DMS153 (cell line): Measurements from ENCODE around the gene KRT76.

Source experiments
- DNase-seq: peaks from one replicate; lab custom pipeline; 2025; lab: John Stamatoyannopoulos, UW

The KRT76 gene

DNA sequence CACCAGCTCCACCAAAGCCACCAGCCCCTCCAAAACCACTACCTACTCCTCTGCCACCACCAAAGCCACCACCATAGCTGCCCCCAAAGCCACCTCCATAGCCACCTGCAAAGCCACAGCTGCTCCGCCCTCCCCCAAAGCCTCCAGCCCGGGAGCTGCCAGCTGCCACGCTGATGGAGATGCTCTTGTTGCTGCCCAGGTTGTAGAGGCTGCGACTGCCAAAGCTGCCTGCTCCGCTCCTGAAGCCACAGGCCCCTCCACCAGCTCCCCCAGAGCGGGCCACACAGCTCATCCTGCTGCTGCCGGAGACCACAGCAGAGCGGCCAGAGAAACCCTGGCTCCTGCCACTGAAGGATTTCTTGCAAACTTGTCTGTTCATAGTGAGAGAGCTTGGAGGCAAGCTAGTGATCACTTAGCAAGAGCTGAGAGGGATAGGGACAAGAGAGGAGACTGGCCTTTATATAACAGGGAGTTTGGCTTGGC is at the start of gene KRT76:
Gene KRT76 (minus strand): TSS at position 433 of the 483 bp plus-strand sequence. CDS start 54 bp downstream, at position 379.
- no peak for DNase-seq

DNA sequence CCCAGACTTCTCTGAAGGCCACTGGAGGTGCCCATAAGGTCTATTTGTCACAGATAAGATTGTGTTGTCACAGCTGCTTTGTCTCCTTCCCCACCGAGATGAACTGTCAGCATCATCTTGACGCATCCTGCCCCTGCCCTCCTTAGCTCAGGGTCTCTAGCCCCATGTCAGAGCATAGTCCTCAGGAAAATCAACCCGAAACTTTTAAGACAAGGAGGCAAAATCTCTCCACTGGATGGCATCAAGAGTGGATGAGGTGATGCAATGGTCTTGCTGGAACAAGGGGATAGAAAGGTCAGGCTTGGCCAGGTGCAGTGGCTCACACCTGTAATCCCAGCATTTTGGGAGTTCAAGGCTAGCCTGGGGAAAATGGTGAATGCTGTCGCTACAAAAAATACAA is 48.8 kb upstream of the KRT76 start:
- no peak for DNase-seq

DNA sequence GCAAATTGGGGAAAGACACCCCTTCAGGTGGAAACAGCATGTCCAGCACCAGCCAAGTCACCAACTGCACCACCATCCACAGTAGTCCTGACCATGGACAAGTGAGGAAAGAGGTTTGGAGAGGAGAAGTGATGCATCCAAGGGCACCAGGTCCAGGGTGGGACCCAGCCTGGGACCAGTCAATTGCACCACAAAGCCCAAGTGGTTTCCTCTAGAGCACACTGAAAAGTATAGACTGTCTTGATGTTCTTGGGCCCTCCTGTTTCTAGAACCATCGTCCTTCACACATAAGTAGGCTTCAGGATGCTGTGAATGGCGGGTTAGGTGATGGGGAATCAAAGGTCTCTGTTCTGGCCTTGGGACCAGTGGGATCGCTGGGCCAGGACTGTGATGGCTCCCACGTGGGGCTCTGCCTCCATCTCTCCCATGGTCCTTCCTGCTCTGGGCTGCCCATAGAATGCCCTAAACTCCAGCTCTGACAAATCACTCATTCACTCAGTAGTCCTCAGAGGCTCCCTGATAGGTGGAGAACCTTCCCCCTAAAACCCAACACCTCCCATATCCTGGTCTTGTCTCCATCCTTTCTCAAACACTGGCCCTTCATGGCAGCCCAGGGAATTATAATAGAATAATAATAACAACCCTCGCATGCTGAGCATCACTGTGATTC is 47.7 kb upstream of the KRT76 start:
- no peak for DNase-seq

DNA sequence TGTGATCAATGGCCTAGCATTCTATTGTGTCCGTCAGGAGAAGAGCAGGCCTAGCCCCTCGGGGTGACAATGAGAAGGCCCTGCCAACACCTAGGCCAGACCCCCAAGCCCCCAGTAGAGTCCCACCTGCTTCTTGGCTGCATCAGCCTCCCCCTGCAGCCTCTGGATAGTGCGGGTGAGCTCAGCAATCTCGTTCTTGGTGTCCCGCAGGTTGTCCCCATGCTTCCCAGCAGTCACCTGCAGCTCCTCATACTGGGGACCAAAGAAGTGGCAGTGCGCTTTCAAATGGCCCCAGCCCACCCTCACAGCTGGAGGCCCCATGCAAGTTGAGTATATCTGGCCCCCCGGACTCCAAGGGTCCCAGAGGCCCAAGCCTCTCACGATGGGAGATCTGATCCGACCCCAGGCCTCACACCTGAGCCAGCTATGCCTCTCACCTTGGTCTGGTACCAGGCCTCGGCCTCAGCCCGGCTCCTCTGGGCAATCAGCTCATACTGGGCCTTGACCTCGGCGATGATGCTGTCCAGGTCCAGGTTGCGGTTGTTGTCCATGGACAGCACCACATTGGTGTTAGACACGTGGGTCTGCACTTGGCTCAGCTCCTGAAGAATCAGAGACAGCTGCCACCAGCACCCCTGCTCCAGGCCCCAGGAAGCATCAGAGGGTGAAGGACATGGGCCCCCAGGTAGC is 46.8 kb upstream of the KRT76 start:
- no peak for DNase-seq

GRCh38 chr12:52822771-52823510 is 45.8 kb upstream of the KRT76 start:
- no peak for DNase-seq

DNA sequence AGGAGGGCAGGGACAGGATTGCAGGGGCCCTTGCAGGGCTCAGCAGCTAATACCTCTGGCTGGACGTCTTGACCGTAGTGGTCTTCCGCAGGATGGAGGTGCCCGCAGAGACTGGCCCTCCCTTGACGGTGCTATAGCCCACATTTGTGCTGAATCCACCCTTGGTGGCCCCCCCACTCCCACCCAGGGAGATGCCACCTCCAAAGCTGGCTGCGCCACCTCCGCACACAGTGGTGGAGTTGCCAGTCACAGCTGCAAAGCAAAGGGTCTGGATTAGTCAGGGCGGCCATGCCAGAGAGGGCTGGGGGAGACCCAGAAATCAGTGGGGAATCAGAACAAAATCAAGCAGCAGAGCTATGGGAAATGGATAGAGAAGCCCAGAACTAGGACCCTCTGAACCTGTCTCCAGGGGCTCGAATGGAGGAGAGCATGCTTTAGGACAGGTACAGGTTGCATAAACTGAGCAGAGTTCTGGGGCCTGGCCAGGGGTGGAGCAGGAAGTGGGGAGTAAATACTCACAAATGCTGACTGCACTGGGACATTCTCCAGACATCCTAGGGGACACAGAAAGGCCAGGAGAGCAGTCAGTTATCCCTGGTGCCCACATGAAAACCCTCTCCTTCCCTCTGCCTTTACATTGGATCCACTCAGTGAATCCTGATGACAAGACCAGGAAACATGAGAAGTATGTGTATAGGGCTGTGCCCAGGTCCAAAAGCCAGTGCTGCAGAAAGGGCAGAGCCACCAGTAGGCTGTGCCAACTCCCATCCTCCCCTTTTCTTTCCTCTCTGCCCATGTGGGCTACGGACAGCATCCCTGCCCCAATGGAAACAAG is 44.9 kb upstream of the KRT76 start:
- DNase-seq = no peak

GRCh38 chr12:52821071-52821730 is 44.1 kb upstream of the KRT76 start:
- no peak for DNase-seq

- DNase-seq = no peak
These were observed 43.4 kb upstream of the KRT76 start for GRCh38 chr12:52820521-52820920.

GRCh38 chr12:52819731-52820510 is 42.8 kb upstream of the KRT76 start:
- no peak for DNase-seq

DNA sequence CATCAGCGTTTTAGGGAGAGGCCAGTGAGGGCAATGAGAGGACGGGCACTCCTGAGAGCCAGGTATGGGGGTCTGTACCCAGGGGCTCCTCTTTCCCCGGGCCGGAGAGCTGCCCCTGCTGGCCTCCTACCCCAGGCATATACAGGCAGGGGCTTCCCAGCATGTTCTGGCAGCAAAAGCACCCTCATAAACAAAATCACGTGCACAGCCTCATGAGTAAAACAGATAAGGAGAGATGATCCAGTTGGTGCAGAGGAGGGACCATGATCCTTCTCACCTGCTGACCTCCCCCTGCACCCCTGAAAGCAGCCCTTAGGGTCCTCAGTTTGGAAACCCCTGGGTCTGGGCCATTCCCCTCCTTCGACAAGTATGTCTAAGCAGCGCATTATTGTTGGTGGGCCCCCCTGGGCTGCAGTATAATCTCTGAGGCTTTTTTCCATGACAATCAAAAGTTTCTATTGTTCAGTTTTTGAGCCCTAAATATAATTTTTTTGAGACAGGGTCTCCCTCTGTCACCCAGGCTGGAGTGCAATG is 41.8 kb upstream of the KRT76 start:
- no peak for DNase-seq

DNA sequence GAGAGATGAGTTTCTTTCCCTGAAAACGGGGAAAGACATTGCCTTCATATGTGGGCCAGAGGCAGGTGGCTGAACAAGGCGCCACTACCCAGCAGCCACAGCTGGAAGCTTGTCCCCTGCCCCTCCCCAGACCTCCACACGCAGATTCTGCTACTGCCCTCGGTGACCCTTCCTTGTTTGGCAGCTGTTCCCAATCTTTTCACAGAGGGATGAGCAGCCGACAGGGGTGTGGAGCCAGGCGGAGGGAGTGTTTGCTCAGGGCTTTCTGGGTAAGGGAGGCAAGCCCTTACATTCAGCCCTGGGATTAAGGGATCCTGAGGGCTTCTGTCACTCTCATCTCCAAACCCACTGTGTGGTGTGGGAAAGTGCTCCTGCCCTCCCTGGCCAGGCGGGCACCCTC is 41.2 kb upstream of the KRT76 start:
- no peak for DNase-seq

DNA sequence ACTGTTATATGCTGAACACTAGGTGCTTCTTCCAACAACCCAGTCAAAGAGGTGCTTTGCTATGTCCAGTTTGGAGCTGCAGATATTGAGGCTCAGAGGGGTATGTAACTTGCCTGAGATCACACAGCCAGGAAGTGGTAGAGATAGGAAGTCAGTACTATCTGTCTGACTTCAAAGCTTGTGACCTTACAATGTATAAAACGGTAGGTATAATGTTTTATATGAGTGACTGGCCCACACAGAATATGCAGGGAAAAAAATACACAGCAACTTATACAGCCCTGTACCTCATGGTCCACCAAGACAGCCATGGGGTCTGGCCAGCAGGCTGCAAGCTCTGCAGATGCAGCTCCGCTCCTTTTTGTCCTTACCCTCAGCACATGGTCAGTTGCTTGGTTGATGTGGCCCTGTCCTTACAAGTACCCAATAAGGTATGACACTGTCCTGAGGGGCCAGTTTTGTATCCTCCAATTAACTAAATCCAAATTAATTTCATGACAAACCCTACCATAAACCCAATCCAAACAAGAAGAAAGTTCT is 40.6 kb upstream of the KRT76 start:
- no peak for DNase-seq

DNA sequence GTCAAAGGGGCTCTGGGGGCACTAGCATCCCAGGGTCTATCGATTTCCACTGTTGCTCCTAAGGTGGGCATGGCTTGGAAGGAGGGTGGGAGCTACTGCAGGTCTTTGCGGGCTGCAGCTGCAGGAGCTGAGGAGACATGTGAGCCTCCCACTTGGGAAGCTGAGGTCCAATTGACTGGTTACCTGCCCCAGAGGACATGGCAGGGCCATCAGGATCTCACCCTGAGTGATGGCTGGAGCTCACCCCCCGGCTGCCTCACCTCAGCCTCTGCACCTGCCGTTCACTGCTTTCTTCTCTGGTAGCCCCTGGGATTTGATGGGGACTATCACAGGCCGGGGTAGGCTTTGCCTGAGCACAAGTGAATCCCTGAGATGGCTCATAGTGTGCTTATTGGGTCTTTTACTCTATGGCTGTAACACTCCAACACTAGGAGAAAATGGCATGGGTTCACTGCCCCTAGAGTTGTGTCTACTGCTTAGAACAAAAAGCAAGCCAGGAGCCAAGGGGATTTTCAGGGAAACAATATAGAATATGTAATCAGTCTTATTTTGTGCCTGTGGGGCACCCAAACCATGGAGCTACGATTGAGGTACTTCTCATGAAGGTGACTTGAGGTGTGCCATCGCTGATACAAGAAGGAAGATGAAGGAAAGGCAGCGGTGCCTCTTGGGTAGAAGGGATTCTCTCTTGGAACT is 40.0 kb upstream of the KRT76 start:
- DNase-seq = no peak

DNA sequence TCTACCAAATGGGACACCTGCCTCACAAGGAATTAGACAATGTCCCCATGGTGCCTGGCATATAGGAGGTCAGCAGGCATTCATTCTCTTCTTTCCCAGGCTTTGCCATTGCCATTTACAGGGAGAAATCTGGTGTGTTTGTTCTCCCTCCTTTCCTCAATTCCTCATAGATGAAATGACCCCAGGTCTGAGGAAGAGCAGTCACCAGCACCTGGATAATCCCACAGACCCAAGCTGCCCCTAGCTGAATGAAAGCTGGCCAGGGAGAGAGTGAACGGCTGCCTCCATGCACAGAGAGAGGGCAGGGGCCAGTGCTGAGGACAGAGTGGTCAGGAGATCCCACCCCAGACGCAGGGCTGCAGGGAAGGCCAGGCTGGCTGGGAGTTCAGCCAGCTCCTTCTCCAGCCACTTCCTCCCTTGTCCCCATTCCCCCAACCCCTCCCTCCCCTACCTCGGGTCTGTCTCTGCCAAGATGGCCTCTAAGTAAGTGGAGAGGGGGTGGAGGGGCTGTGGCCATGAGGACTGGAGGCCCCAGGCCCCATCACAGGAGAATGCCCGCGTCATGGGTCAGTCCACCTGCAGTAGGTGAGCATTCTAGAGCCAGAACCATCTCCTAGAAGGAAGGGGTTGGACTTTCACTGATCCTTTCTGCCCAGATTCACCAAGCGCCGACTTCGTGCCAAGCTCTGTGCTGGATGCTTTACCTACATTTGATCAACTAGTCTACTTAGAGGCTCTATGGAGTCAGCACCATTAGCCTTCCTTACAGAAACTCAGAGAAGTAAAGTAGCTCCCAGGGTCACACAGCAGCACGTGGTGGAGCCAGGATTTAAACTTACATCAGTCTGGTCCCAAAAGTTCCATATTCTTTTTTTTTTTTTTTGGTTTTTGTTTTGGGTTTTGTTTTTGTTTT is 38.8 kb upstream of the KRT76 start:
- DNase-seq = no peak

DNA sequence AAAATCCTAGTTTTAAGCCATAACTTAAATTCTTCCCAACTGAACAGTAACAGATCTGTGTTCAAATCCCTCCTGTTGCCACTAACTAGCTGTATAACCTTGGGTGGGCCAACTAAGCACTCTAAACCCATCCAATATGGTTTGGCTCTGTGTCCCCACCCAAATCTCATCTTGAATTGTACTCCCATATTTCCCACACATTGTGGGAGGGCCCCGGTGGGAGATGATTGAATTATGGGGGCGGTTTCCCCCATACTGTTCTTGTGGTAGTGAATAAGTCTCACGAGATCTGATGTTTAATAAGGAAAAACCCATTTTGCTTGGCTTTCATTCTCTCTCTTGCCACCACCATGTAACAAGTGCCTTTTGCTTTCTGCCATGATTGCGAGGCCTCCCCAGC is 38.0 kb upstream of the KRT76 start:
- DNase-seq = no peak

GRCh38 chr12:52814710-52815155 is 37.6 kb upstream of the KRT76 start:
- no peak for DNase-seq

DNA sequence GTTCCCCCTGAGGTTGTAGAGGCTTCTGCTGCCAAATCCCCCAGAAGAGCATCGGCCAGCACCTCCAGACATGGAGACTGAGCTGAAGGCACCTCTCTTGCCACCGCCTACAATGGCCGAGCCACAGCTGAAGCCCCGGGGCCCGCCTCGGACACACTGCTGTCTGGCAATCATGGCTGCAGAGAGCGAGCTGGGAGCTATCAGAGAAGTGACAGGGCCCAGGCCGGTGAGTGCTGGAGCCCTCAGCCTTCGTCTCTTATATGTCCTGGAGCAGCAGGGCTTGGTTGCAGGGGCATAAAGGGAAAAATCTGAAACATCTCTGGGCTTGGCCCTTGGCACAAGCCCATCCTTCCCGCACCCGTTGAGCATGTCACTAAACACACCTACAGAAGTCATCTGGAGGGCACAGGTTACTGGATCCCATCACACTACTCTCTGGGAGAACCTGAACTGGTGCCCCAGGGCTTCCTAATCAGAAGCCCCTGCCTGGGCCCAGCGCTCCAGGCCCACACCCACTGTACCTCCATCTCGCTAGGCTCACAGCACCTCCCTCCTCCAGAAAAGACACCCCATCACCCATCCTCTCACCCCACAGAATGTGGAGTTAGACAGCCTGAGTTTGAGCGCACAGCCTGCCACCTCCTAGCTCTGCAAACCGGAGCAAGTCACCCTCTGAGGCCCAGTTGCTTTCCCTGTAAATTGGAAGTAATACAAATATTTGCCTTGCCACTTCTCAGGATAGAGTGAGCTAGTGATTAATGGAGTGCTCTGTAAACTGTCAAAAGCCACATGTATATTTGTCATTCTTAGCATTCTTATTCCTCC is 37.0 kb upstream of the KRT76 start, which contains the start of gene KRT4:
Gene KRT4 (minus strand): TSS at position 232 of the 825 bp plus-strand sequence. CDS start 58 bp downstream, at position 174.
- peak; percentile 26 for DNase-seq
